ENCODE data around the gene DDX19B. TPM values are rescaled to one million over a fixed set of nuclear protein-coding genes. Genes with fewer than 3 reads are reported as not detected.
A peak's percentile ranks its signal among the peaks of the same experiment; 100 is the strongest.
"Not testable (repeated sequence)": the region's sequence is repeated elsewhere in the genome, so short reads cannot be mapped to it uniquely, and the experiment has no call there.

Gene DDX19B
- total RNA-seq, 1 donor from 2014 or later: 24.2 TPM

DNA sequence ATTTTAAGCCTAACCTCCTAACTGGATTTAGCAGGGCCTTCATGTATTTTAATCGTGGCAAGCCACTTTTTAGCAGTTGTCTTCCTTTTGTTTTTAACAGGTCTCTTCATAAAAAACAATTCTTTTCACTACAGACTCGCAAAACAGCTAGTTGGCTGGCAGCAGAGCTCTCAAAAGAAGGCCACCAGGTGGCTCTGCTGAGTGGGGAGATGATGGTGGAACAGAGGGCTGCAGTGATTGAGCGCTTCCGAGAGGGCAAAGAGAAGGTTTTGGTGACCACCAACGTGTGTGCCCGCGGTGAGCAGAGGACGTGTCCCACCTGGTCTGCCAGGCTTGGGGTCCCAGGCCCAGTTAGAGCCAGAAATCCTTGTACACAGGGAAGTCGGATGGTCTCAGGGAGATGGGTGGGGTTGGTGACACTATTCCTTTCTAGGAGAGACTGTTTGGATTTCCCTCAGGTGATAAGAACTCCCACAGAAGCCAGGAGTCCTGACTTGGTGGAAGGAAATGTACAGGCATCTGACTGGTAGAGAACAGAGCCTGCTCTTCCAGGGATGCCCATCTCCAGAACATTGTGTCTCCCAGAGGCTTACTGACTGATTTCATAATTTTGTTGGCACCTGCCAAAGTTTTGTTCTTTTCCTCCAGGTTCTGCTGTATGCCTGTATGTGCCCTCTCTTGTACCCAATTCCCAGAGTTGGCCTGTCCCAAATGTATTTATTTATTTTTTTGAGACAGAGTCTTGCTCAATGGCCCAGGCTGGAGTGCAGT is 32.8 kb downstream of the DDX19B start:
- DNase-seq (ENCODE audit: low spot score in 2 of 2): no peak
- Histone ChIP-seq H3K27me3 (no peaks in the 10 kb centered on the region), H3K36me3 (peaks cover 59 to 66% of the 10 kb centered on the region in 2 donors), H3K9me3 (no peaks in the 10 kb centered on the region), H3K27ac (no peak overlapping the region), H3K4me3 (no peak overlapping the region), H3K4me1 (no peaks in the 10 kb centered on the region)
- intact Hi-C loops (cut with DNase I): no loop called here
- TF ChIP-seq, protein P1, sequence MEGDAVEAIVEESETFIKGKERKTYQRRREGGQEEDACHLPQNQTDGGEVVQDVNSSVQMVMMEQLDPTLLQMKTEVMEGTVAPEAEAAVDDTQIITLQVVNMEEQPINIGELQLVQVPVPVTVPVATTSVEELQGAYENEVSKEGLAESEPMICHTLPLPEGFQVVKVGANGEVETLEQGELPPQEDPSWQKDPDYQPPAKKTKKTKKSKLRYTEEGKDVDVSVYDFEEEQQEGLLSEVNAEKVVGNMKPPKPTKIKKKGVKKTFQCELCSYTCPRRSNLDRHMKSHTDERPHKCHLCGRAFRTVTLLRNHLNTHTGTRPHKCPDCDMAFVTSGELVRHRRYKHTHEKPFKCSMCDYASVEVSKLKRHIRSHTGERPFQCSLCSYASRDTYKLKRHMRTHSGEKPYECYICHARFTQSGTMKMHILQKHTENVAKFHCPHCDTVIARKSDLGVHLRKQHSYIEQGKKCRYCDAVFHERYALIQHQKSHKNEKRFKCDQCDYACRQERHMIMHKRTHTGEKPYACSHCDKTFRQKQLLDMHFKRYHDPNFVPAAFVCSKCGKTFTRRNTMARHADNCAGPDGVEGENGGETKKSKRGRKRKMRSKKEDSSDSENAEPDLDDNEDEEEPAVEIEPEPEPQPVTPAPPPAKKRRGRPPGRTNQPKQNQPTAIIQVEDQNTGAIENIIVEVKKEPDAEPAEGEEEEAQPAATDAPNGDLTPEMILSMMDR (IDR thresholded peaks at IDR 0.05): peak in 1 of 3 experiments; percentile 45

DNA sequence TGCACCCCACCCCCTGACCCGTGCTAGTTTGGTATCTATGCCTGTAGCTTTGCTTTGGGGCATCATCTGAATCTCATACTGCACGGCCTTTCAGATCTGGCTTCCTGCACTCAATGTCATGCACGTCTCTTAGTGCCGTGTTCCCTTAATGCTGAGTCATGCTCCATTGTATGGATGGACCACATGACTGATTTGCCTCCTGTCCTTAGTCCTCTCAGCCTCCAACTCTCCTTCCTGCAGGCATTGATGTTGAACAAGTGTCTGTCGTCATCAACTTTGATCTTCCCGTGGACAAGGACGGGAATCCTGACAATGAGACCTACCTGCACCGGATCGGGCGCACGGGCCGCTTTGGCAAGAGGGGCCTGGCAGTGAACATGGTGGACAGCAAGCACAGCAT is 33.7 kb downstream of the DDX19B start:
- H3K9me3 ChIP-seq; H3K4me1 ChIP-seq; H3K27me3 ChIP-seq; H3K27ac ChIP-seq; intact Hi-C loops (cut with DNase I); H3K4me3 ChIP-seq; DNase-seq (ENCODE audit: low spot score in 2 of 2): not testable (repeated sequence)
- peaks cover 50 to 57% of the 10 kb centered on the region in 2 donors for H3K36me3 ChIP-seq

DNA sequence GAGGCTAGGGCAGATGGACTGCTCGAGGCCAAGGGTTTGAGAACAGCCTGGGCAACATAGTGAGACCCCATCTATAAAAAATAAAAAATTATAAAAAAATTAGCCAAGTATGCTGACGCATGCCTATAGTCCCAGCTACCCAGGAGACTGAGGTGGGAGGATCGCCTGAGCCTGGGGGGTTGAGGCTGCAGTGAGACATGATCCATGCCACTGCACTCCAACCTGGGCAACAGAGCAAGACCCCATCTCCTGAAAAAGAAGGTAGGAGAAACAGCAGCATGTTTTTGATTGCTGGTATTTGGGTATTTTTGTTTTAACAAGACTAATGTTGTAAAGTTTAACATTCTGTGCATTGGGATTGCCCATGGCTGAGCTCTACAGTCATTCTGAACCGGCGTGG is 38.8 kb downstream of the DDX19B start:
- no peak overlapping the region for H3K27ac ChIP-seq
- intact Hi-C loops (cut with DNase I): no loop called here
- H3K36me3 ChIP-seq: peaks cover 23 to 32% of the 10 kb centered on the region in 2 donors
- DNase-seq (ENCODE audit: low spot score in 2 of 2): no peak
- H3K4me3 ChIP-seq: no peak overlapping the region
- H3K9me3 ChIP-seq: no peaks in the 10 kb centered on the region
- no peaks in the 10 kb centered on the region for H3K27me3 ChIP-seq
- H3K4me1 ChIP-seq: no peaks in the 10 kb centered on the region
- TF ChIP-seq, protein P1 (IDR thresholded peaks at IDR 0.05): no peak

DNA sequence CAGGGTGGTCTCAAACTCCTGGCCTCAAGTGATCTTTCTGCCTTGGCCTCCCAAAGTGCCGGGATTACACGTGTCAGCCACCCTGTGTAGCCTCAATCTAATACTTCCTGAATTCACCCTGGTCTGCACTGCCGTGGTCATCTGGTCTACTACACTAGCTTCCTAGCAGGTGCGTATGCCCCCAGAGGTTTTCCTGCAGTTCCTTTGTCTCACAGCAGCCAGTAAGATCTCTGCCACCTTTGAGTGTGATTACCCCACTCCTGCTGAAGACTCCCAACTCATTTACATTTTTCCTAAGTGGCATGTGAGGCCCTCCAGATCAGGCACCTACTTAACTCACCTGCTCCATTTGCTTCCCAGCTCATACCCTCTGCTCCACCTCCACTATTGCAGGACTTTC is 42.6 kb downstream of the DDX19B start:
- no peak for DNase-seq (ENCODE audit: low spot score in 2 of 2)
- intact Hi-C loops (cut with DNase I): loop anchor here (10.0 kb wide), 1 partner anchor 1167 kb away; no protein-coding TSS in a partner anchor
- Histone ChIP-seq H3K4me3 (no peak overlapping the region), H3K36me3 (peaks cover 0 to under 1% of the 10 kb centered on the region in 2 donors), H3K4me1 (peaks cover 0 to 3% of the 10 kb centered on the region in 2 donors), H3K9me3 (no peaks in the 10 kb centered on the region), H3K27ac (no peak overlapping the region), H3K27me3 (no peaks in the 10 kb centered on the region)
- TF ChIP-seq, protein P1 (IDR thresholded peaks at IDR 0.05): no peak

DNA sequence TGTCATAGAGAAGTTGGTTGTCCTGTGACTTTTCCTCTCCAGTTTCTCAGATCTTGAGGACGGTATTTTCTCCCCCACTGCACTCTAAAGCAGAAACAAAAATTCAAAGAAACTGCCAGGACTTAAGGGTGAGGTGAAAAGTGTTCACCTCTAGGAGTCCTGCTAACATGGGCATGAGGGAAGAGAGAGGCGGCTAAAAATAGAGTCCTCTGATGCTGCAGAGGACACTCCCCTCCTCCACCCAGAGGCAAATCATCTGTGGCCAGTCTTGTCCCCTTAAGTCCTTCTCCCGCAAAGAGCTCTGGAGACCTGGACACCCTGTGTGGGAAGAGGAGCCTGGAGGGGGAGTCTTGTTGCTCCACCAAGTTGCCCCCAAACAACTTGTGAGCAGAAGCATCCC is 43.0 kb downstream of the DDX19B start:
- intact Hi-C loops (cut with DNase I): loop anchor here (10.0 kb wide), 1 partner anchor 1167 kb away; no protein-coding TSS in a partner anchor
- TF ChIP-seq, protein P1 (IDR thresholded peaks at IDR 0.05): no peak
- Histone ChIP-seq H3K27me3 (no peaks in the 10 kb centered on the region), H3K4me3 (no peak overlapping the region), H3K4me1 (peaks cover 0 to 3% of the 10 kb centered on the region in 2 donors), H3K27ac (no peak overlapping the region), H3K9me3 (no peaks in the 10 kb centered on the region), H3K36me3 (no peaks in the 10 kb centered on the region)
- no peak for DNase-seq (ENCODE audit: low spot score in 2 of 2)

DNA sequence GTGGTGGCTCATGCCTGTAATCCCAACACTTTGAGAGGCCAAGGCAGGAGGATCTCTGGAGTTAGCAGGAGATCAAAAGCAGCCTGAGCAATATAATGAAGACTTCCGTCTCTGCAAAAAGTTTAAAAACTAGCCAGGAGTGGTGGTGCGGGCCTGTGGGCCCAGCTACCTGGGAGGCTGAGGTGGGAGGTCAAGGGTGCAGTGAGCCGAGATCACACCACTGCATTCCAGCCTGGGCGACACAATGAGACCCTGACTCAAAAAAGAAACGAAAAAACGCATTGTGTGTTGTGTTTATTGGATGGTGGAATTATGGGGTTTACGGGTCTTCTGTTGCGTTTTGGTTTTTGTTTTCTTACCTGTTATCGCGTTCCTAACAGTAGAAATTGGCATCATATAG is 46.9 kb downstream of the DDX19B start:
- intact Hi-C loops (cut with DNase I): loop anchor here (2.0 to 10.0 kb wide), 3 partner anchors 35 to 1171 kb away; partner anchors contain the start of gene DDX19B
- DNase-seq (ENCODE audit: low spot score in 2 of 2): no peak
- TF ChIP-seq, protein P1 (IDR thresholded peaks at IDR 0.05): no peak
- Histone ChIP-seq H3K4me3 (peak overlapping the region; percentile 90 to 93), H3K27ac (peak overlapping the region; percentile 96 to 98), H3K9me3 (no peaks in the 10 kb centered on the region), H3K27me3 (no peaks in the 10 kb centered on the region), H3K4me1 (peaks cover 10 to 19% of the 10 kb centered on the region in 2 donors), H3K36me3 (peaks cover 0 to 6% of the 10 kb centered on the region in 2 donors)

Measured in ascending aorta (tissue), 2 donors.